Body of pancreas (tissue), 4 donors: ENCODE results near the gene PGAM2. TPM values are rescaled to one million over a fixed set of nuclear protein-coding genes. Genes with fewer than 3 reads are reported as not detected.

Experiments used
- ATAC-seq: fragments of 150-250 bp; one replicate; pipeline ENCODE4 v1.9.1; 2016
- DNase-seq, 4 donors: peaks; one replicate each; pipeline ENCODE4 v3.0.0-alpha.2; 2019
- H3K27ac ChIP-seq, 4 donors: fragments of 200-600 bp; sonication (generic); 1 replicate in 3 of 4; 2 replicates in 1 of 4; pipeline versions ENCODE4 v1.5.1 to v1.6.1; 2016 to 2019; ENCODE audit warnings: mild to moderate bottlenecking in 1 of 4, mixed read lengths in 1 of 4, moderate library complexity in 1 of 4
- H3K27me3 ChIP-seq, 2 donors: fragments of 200-600 bp; sonication (generic); one replicate each; pipeline ENCODE4 v1.6.0; 2016; ENCODE audit warnings: mild to moderate bottlenecking in 1 of 2
- H3K36me3 ChIP-seq, 2 donors: fragments of 200-600 bp; sonication (generic); replicated peaks in 1 of 2; 2 replicates each; pipeline ENCODE4 v1.5.1; 2016; ENCODE audit warnings: low read depth in 2 of 2; ENCODE audit not compliant: insufficient read depth in 1 of 2
- H3K4me1 ChIP-seq: fragments of 200-600 bp; sonication (generic); one replicate; pipeline ENCODE4 v1.6.0; 2016
- H3K4me3 ChIP-seq, 2 donors: fragments of 200-600 bp; sonication (generic); 1 replicate in 1 of 2; 2 replicates in 1 of 2; pipeline ENCODE4 v1.5.1; 2016 to 2019
- H3K9me3 ChIP-seq, 3 donors: fragments of 200-600 bp; sonication (generic); 1 replicate in 2 of 3; 2 replicates in 1 of 3; pipeline ENCODE4 v1.5.1; 2016
- POLR2A ChIP-seq, 3 donors: fragments of 450-650 bp; IDR thresholded peaks; one replicate each; pipeline ENCODE4 v1.6.1; 2016; ENCODE audit warnings: antibody characterized with exemption in 3 of 3, mild to moderate bottlenecking in 2 of 3
- WGBS, 2 donors: methylation state at CpG; one replicate each; pipeline ENCODE4 v1.1.5; 2017; 5-methylcytosine and 5-hydroxymethylcytosine counted together
- intact Hi-C: fragments of 100-400 bp; cut with DNase I; formaldehyde crosslinking; loops from one replicate; pipeline ENCODE4 v1.15.1; 2023
- total RNA-seq, 2 donors: library from RNA; depleted of rRNA; stranded (reverse); fragments of >200 nt; gene quantifications; one replicate each; pipeline ENCODE4 v1.1.0, GENCODE V29; 2016
- TF ChIP-seq, protein P1 (sequence below), 7 experiments: fragments of 450-650 bp in 4 of 7; fragments of 200-600 bp in 3 of 7; sonication (generic) in 3 of 7; IDR thresholded peaks; one replicate each; pipeline ENCODE4 v1.5.1; 2016 to 2019; ENCODE audit warnings: antibody characterized with exemption in 7 of 7

Gene PGAM2
- total RNA-seq, 2 donors from 2014 or later: 1.6 TPM; not detected in 1

DNA sequence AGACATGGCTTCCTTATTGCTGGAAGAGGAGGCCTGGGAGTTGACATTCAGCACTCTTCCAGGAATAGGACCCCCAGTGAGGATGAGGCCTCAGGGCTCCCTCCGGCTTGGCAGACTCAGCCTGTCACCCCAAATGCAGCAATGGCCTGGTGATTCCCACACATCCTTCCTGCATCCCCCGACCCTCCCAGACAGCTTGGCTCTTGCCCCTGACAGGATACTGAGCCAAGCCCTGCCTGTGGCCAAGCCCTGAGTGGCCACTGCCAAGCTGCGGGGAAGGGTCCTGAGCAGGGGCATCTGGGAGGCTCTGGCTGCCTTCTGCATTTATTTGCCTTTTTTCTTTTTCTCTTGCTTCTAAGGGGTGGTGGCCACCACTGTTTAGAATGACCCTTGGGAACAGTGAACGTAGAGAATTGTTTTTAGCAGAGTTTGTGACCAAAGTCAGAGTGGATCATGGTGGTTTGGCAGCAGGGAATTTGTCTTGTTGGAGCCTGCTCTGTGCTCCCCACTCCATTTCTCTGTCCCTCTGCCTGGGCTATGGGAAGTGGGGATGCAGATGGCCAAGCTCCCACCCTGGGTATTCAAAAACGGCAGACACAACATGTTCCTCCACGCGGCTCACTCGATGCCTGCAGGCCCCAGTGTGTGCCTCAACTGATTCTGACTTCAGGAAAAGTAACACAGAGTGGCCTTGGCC is 4.3 kb downstream of the PGAM2 start:
- H3K36me3 ChIP-seq: peaks cover 20 to 44% of the 10 kb centered on the region in 2 donors
- no peaks in the 10 kb centered on the region for H3K27me3 ChIP-seq
- ATAC-seq: no peak
- DNase-seq: peak in 2 of 4 donors; percentile 4 to 7
- peaks cover 21% of the 10 kb centered on the region for H3K4me1 ChIP-seq
- no peak overlapping the region for H3K27ac ChIP-seq
- TF ChIP-seq, protein P1, sequence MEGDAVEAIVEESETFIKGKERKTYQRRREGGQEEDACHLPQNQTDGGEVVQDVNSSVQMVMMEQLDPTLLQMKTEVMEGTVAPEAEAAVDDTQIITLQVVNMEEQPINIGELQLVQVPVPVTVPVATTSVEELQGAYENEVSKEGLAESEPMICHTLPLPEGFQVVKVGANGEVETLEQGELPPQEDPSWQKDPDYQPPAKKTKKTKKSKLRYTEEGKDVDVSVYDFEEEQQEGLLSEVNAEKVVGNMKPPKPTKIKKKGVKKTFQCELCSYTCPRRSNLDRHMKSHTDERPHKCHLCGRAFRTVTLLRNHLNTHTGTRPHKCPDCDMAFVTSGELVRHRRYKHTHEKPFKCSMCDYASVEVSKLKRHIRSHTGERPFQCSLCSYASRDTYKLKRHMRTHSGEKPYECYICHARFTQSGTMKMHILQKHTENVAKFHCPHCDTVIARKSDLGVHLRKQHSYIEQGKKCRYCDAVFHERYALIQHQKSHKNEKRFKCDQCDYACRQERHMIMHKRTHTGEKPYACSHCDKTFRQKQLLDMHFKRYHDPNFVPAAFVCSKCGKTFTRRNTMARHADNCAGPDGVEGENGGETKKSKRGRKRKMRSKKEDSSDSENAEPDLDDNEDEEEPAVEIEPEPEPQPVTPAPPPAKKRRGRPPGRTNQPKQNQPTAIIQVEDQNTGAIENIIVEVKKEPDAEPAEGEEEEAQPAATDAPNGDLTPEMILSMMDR (IDR thresholded peaks at IDR 0.05): no peak
- no peak for TF ChIP-seq POLR2A (IDR thresholded peaks at IDR 0.05)
- H3K9me3 ChIP-seq: no peaks in the 10 kb centered on the region
- H3K4me3 ChIP-seq: no peak overlapping the region
- intact Hi-C loops: no loop called here
- 85 to 86% methylated on average over 7 to 8 of the region's 8 CpGs for WGBS, 2 donors

DNA sequence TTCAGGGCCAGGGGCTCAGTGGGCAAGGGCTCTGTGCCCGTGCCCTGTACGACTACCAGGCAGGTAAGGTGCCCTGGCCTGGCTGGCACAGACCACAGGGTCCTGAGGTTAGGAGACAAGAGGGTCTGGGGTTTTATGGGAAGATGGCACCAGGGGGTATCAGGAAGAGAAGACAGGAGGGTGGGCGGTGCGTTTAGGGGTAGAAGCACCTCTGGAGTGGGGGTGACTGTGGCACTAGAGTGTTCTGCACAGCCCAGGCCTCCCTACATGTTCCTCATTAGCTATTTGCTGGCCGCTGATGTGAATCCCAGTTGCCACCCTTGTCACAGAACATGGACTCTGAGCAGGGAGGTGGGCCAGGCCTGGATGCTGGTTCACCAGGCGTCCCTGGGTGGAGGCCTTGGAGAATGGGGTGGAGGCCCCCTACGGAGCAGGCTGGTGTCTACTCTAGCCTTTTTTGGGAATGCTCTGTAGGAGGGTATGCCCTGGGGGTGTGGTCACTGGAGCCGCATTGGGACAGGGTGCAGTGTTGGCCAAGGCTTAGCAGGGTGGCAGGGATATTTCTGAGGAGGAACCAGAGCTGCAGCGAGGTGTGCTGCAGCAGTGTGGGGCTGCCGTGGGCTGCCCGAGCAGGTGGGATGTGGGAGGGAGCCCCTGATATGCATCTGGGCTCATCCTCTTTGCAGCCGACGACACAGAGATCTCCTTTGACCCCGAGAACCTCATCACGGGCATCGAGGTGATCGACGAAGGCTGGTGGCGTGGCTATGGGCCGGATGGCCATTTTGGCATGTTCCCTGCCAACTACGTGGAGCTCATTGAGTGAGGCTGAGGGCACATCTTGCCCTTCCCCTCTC is 5.0 kb downstream of the PGAM2 start:
- no peak overlapping the region for H3K4me3 ChIP-seq
- H3K4me1 ChIP-seq: peaks cover 14% of the 10 kb centered on the region
- no peaks in the 10 kb centered on the region for H3K9me3 ChIP-seq
- H3K27ac ChIP-seq: no peak overlapping the region
- peak in 2 of 4 donors; percentile 3 to 8 for DNase-seq
- TF ChIP-seq POLR2A (IDR thresholded peaks at IDR 0.05): no peak
- TF ChIP-seq, protein P1 (IDR thresholded peaks at IDR 0.05): no peak
- H3K27me3 ChIP-seq: no peaks in the 10 kb centered on the region
- 92 to 95% methylated on average over 6 to 21 of the region's 21 CpGs for WGBS, 2 donors
- intact Hi-C loops: no loop called here
- ATAC-seq: no peak
- peaks cover 20 to 44% of the 10 kb centered on the region in 2 donors for H3K36me3 ChIP-seq

DNA sequence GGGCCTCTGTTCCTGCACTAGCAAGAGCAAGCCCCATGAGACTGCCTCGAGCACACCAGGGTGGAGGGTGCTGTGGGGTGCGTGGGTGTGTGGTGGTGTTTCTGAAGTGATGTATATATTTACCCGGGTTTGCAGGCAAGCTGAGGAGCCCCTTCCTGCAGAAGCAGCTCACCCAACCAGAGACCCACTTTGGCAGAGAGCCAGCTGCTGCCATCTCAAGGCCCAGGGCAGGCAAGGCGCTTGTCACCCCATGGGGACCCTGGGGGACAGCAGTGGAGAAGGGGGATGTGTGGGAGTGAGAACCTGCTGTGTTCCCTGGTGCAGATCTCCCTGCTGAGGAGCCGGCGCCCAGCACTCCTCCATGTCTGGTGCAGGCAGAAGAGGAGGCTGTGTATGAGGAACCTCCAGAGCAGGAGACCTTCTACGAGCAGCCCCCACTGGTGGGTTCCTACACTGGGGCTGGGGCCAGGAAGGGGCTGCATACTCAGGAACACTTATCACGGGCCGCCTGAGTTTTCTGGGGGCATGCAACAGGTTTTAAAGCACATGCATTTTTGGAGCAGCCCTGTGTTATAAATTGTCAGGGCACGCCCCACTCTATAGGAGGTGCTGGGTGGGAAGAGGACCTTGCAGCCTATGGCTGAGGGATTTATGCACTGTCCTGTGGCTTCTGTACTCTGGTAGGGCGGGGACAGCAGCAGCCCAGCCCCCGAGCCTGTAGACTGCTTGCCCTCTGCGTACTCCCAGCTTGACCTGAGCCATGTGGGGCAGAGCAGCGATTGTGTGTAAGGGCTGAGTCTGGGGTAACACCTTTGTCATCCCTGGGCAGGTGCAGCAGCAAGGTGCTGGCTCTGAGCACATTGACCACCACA is 5.9 kb downstream of the PGAM2 start:
- ATAC-seq (no peak), DNase-seq (peak in 3 of 4 donors; percentile 6 to 12 (median 9))

DNA sequence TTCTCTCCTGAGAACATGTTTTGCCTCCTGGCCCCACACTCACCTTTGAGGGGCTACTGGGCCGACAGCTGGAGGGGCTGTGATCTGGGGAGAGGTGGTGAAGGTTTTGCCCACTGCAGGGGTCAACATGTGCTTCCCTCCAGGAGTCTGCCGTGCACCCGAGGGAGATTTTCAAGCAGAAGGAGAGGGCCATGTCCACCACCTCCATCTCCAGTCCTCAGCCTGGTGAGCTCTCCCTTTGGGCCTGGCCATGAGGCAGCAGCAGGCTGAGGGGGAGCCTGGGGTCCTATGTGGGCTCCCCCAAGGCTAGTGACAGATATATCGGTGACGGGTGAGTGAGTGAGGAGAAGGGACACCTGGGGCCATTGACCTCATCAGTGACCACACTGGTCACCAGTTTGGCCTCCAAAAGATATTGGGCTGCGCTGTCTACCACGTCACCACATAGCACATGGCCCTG is 6.6 kb downstream of the PGAM2 start:
- 90 to 92% methylated on average over 7 of the region's 7 CpGs for whole genome bisulfite sequencing, 2 donors
- Histone ChIP-seq H3K4me1 (no peaks in the 10 kb centered on the region), H3K4me3 (no peak overlapping the region), H3K27ac (no peak overlapping the region), H3K9me3 (no peaks in the 10 kb centered on the region), H3K36me3 (peaks cover 20 to 48% of the 10 kb centered on the region in 2 donors), H3K27me3 (no peaks in the 10 kb centered on the region)
- DNase-seq (peak in 1 of 4 donors; percentile 1), ATAC-seq (no peak)
- intact Hi-C loops: no loop called here
- TF ChIP-seq, protein P1 (IDR thresholded peaks at IDR 0.05): no peak
- no peak for TF ChIP-seq POLR2A (IDR thresholded peaks at IDR 0.05)

More for the DNA sequence above, 5.9 kb downstream of the PGAM2 start:
- Histone ChIP-seq H3K27me3 (no peaks in the 10 kb centered on the region), H3K9me3 (no peaks in the 10 kb centered on the region), H3K27ac (no peak overlapping the region), H3K4me1 (peaks cover 5% of the 10 kb centered on the region), H3K4me3 (no peak overlapping the region), H3K36me3 (peaks cover 20 to 48% of the 10 kb centered on the region in 2 donors)
- TF ChIP-seq POLR2A (IDR thresholded peaks at IDR 0.05): no peak
- TF ChIP-seq, protein P1 (IDR thresholded peaks at IDR 0.05): no peak
- 85 to 87% methylated on average over 4 to 14 of the region's 14 CpGs for WGBS, 2 donors
- intact Hi-C loops: no loop called here
